Measurements from ENCODE around the gene RAVER1. TPM values are rescaled to one million over a fixed set of nuclear protein-coding genes. Genes with fewer than 3 reads are reported as not detected.
"Not testable (repeated sequence)": the region's sequence is repeated elsewhere in the genome, so short reads cannot be mapped to it uniquely, and the experiment has no call there.

Gene RAVER1
- total RNA-seq, 4 donors from 2014 or later: 23.7 to 42.2 (median 30.2) TPM

GRCh38 chr19:10378124-10378523 lies 44.8 kb upstream of the RAVER1 start:
- intact Hi-C loops (cut with DNase I): no loop called here
- no peak overlapping the region for H3K27ac ChIP-seq (replicated peaks in 1 of 4)

GRCh38 chr19:10377140-10377640 lies 43.9 kb upstream of the RAVER1 start:
- H3K4me3 ChIP-seq; intact Hi-C loops (cut with DNase I); DNase-seq (ENCODE audit: extremely low spot score); H3K9me3 ChIP-seq; H3K27me3 ChIP-seq; H3K27ac ChIP-seq (replicated peaks in 1 of 4): not testable (repeated sequence)
- Histone ChIP-seq H3K36me3 (peaks cover 10 to 53% (median 47%) of the 10 kb centered on the region in 4 donors), H3K4me1 (peaks cover 11 to 30% (median 20%) of the 10 kb centered on the region in 4 donors)
- WGBS: 90% methylated on average over 2 of the region's 2 CpGs

More at GRCh38 chr19:10378124-10378523, 44.8 kb upstream of the RAVER1 start:
- 92% methylated on average over 6 of the region's 8 CpGs for WGBS
- H3K4me3 ChIP-seq: no peak overlapping the region
- no peaks in the 10 kb centered on the region for H3K27me3 ChIP-seq
- TF ChIP-seq CTCF (IDR thresholded peaks at IDR 0.05) (no peak), EP300 (IDR thresholded peaks at IDR 0.05) (no peak), POLR2A (IDR thresholded peaks at IDR 0.05; ENCODE audit: low read depth) (no peak), POLR2AphosphoS5 (IDR thresholded peaks at IDR 0.05) (no peak)
- H3K9me3 ChIP-seq: no peaks in the 10 kb centered on the region
- H3K4me1 ChIP-seq: peaks cover 11 to 30% (median 20%) of the 10 kb centered on the region in 4 donors
- DNase-seq (ENCODE audit: extremely low spot score): no peak
- peaks cover 10 to 45% (median 39%) of the 10 kb centered on the region in 4 donors for H3K36me3 ChIP-seq

GRCh38 chr19:10374931-10375330 lies 41.6 kb upstream of the RAVER1 start:
- 80% methylated on average over 5 of the region's 5 CpGs for WGBS
- H3K9me3 ChIP-seq: no peaks in the 10 kb centered on the region
- intact Hi-C loops (cut with DNase I): no loop called here

GRCh38 chr19:10372690-10373089 lies 39.4 kb upstream of the RAVER1 start:
- H3K27me3 ChIP-seq: no peaks in the 10 kb centered on the region
- intact Hi-C loops (cut with DNase I): no loop called here
- no peaks in the 10 kb centered on the region for H3K9me3 ChIP-seq
- no peaks in the 10 kb centered on the region for H3K4me1 ChIP-seq
- no peak for DNase-seq (ENCODE audit: extremely low spot score)
- H3K27ac ChIP-seq (replicated peaks in 1 of 4): no peak overlapping the region
- peaks cover 26 to 87% (median 78%) of the 10 kb centered on the region in 4 donors for H3K36me3 ChIP-seq
- 89% methylated on average over 3 of the region's 3 CpGs for WGBS
- TF ChIP-seq POLR2AphosphoS5 (IDR thresholded peaks at IDR 0.05) (no peak), CTCF (IDR thresholded peaks at IDR 0.05) (no peak), EP300 (IDR thresholded peaks at IDR 0.05) (no peak), POLR2A (IDR thresholded peaks at IDR 0.05; ENCODE audit: low read depth) (no peak)
- H3K4me3 ChIP-seq: no peak overlapping the region

More at GRCh38 chr19:10374931-10375330, 41.6 kb upstream of the RAVER1 start:
- Histone ChIP-seq H3K36me3 (peaks cover 20 to 74% (median 67%) of the 10 kb centered on the region in 4 donors), H3K27me3 (no peaks in the 10 kb centered on the region), H3K27ac (replicated peaks in 1 of 4) (no peak overlapping the region), H3K4me3 (no peak overlapping the region), H3K4me1 (peaks cover 5 to 19% (median 12%) of the 10 kb centered on the region in 4 donors)
- TF ChIP-seq EP300 (IDR thresholded peaks at IDR 0.05) (no peak), POLR2A (IDR thresholded peaks at IDR 0.05; ENCODE audit: low read depth) (no peak), POLR2AphosphoS5 (IDR thresholded peaks at IDR 0.05) (no peak), CTCF (IDR thresholded peaks at IDR 0.05) (no peak)
- DNase-seq (ENCODE audit: extremely low spot score): no peak

- no peak for DNase-seq (ENCODE audit: extremely low spot score)
- Histone ChIP-seq H3K4me3 (no peak overlapping the region), H3K9me3 (no peaks in the 10 kb centered on the region), H3K4me1 (no peaks in the 10 kb centered on the region), H3K27ac (replicated peaks in 1 of 4) (no peak overlapping the region), H3K27me3 (no peaks in the 10 kb centered on the region), H3K36me3 (peaks cover 62 to 97% (median 94%) of the 10 kb centered on the region in 4 donors)
- TF ChIP-seq CTCF (IDR thresholded peaks at IDR 0.05) (no peak), EP300 (IDR thresholded peaks at IDR 0.05) (no peak), POLR2A (IDR thresholded peaks at IDR 0.05; ENCODE audit: low read depth) (no peak), POLR2AphosphoS5 (IDR thresholded peaks at IDR 0.05) (no peak)
- WGBS: 94% methylated on average over 13 of the region's 15 CpGs
- intact Hi-C loops (cut with DNase I): no loop called here
Observed at GRCh38 chr19:10368101-10368803, 34.9 kb upstream of the RAVER1 start.

- H3K4me3 ChIP-seq; H3K4me1 ChIP-seq; DNase-seq (ENCODE audit: extremely low spot score); H3K27me3 ChIP-seq; H3K27ac ChIP-seq (replicated peaks in 1 of 4); H3K9me3 ChIP-seq; intact Hi-C loops (cut with DNase I): not testable (repeated sequence)
- peaks cover 70 to 100% (median 95%) of the 10 kb centered on the region in 4 donors for H3K36me3 ChIP-seq
- 94% methylated on average over 4 of the region's 4 CpGs for WGBS
Observed at GRCh38 chr19:10366950-10367512, 33.7 kb upstream of the RAVER1 start.
